H1 (cell line): Measurements from ENCODE around the gene FRMD5. TPM values are rescaled to one million over a fixed set of nuclear protein-coding genes. Genes with fewer than 3 reads are reported as not detected.

ENCODE experiments used
- CTCF ChIA-PET: fragments of 300-600 bp; sonication (Branson Sonifier 250); formaldehyde crosslinking; loops from one replicate; lab custom pipeline; 2021; ENCODE audit not compliant: partially characterized antibody; lab: Charles Lee
- POLR2A ChIA-PET: fragments of 300-600 bp; sonication (Branson Sonifier 250); formaldehyde crosslinking; loops from one replicate; lab custom pipeline; 2021; ENCODE audit warnings: inconsistent platforms; ENCODE audit not compliant: partially characterized antibody; lab: Charles Lee
- DNase-seq, 2 experiments: peaks; one replicate each; pipeline versions ENCODE4 v3.0.0 to v3.0.0-alpha.2; 2010 to 2022; ENCODE audit warnings: low spot score in 2 of 2, low read depth in 1 of 2, mixed read lengths in 1 of 2
- FAIRE-seq: peaks from 2 replicates; lab custom pipeline; 2011; peaks lifted over from hg19 to GRCh38; lab: Jason Lieb, UNC
- H2AFZ ChIP-seq: 2 replicates; pipeline ENCODE4 v1.8.1; 2012; ENCODE audit warnings: low read length, inconsistent platforms
- H2AK5ac ChIP-seq: 2 replicates; pipeline ENCODE4 v1.6.1; 2013; ENCODE audit warnings: low read depth, low read length
- H2BK120ac ChIP-seq: replicated peaks from 2 replicates; pipeline ENCODE3; 2013; ENCODE audit warnings: low read depth, low read length, inconsistent platforms
- H2BK12ac ChIP-seq: 2 replicates; pipeline ENCODE4 v1.6.1; 2013; ENCODE audit warnings: low read depth, low read length
- H2BK15ac ChIP-seq: 2 replicates; pipeline ENCODE4 v1.6.1; 2013; ENCODE audit warnings: low read length
- H2BK20ac ChIP-seq: 2 replicates; pipeline ENCODE4 v1.6.1; 2013; ENCODE audit warnings: low read length
- H2BK5ac ChIP-seq: 2 replicates; pipeline ENCODE4 v1.6.1; 2013; ENCODE audit warnings: low read depth, low read length
- H3K14ac ChIP-seq: 2 replicates; pipeline ENCODE4 v1.6.1; 2013; ENCODE audit warnings: inconsistent platforms; ENCODE audit not compliant: insufficient read length
- H3K18ac ChIP-seq: 2 replicates; pipeline ENCODE4 v1.6.1; 2013; ENCODE audit warnings: low read length; ENCODE audit errors: extremely low read depth
- H3K23ac ChIP-seq: 2 replicates; pipeline ENCODE4 v1.6.1; 2013; ENCODE audit warnings: inconsistent platforms; ENCODE audit not compliant: insufficient read length
- H3K23me2 ChIP-seq: 2 replicates; pipeline ENCODE4 v1.6.1; 2013; ENCODE audit warnings: low read depth, low read length
- H3K27ac ChIP-seq: 2 replicates; pipeline ENCODE4 v1.6.1; 2011; ENCODE audit warnings: low read depth, low read length, inconsistent platforms
- H3K27me3 ChIP-seq, 4 experiments: replicated peaks in 1 of 4; 1 replicate in 1 of 4; 2 replicates in 3 of 4; pipeline versions ENCODE4 v1.6.1 to v1.8.1; 2011 to 2013; ENCODE audit warnings: low read length in 3 of 4, mild to moderate bottlenecking in 3 of 4, inconsistent platforms in 2 of 4, mixed read lengths in 2 of 4, moderate library complexity in 1 of 4; ENCODE audit not compliant: control insufficient read depth in 3 of 4, insufficient read depth in 3 of 4; ENCODE audit errors: extremely low read depth in 1 of 4
- H3K36me3 ChIP-seq, 4 experiments: 2 replicates each; pipeline versions ENCODE4 v1.6.1 to v1.8.1; 2011 to 2013; ENCODE audit warnings: mild to moderate bottlenecking in 4 of 4, low read length in 3 of 4, moderate library complexity in 2 of 4, control low read depth in 1 of 4, inconsistent platforms in 1 of 4; ENCODE audit not compliant: insufficient read depth in 4 of 4, control insufficient read depth in 2 of 4
- H3K4ac ChIP-seq: replicated peaks from 2 replicates; pipeline ENCODE3; 2013; ENCODE audit warnings: low read length, low read depth, mixed read lengths, inconsistent platforms; ENCODE audit not compliant: insufficient read length
- H3K4me1 ChIP-seq, 4 experiments: replicated peaks in 1 of 4; 1 replicate in 1 of 4; 2 replicates in 3 of 4; pipeline versions ENCODE4 v1.6.1 to v1.8.1; 2011 to 2013; ENCODE audit warnings: low read length in 3 of 4, inconsistent platforms in 2 of 4, mixed read lengths in 1 of 4; ENCODE audit not compliant: insufficient read depth in 4 of 4, control insufficient read depth in 3 of 4
- H3K4me2 ChIP-seq, 2 experiments: 2 replicates each; pipeline versions ENCODE4 v1.6.1 to v1.8.1; 2011 to 2013; ENCODE audit warnings: low read depth in 2 of 2, low read length in 2 of 2, control low read depth in 1 of 2, inconsistent platforms in 1 of 2, mild to moderate bottlenecking in 1 of 2; ENCODE audit not compliant: insufficient read depth in 1 of 2
- H3K4me3 ChIP-seq, 4 experiments: fragments of 200-600, 300-600 bp in 1 of 4; sonication (generic), shearing (Covaris generic), sonication (Bioruptor Twin) in 1 of 4; 2 replicates each; pipeline versions ENCODE4 v1.5.1 to v1.8.1; 2011 to 2016; ENCODE audit warnings: low read length in 4 of 4, low read depth in 3 of 4, control low read depth in 2 of 4, inconsistent platforms in 2 of 4, mild to moderate bottlenecking in 2 of 4, mixed read lengths in 1 of 4, moderate library complexity in 1 of 4; ENCODE audit not compliant: insufficient read depth in 2 of 4; ENCODE audit errors: extremely low read depth in 1 of 4
- H3K56ac ChIP-seq: replicated peaks from 2 replicates; pipeline ENCODE3; 2013; ENCODE audit warnings: low read depth, mild to moderate bottlenecking, mixed read lengths, low read length, inconsistent platforms; ENCODE audit not compliant: insufficient read length
- H3K79me1 ChIP-seq: 2 replicates; pipeline ENCODE4 v1.6.1; 2013; ENCODE audit warnings: low read depth, low read length, control low read depth
- H3K79me2 ChIP-seq, 2 experiments: 2 replicates each; pipeline versions ENCODE4 v1.6.1 to v1.8.1; 2012 to 2013; ENCODE audit warnings: low read length in 2 of 2, mild to moderate bottlenecking in 2 of 2, inconsistent platforms in 1 of 2; ENCODE audit not compliant: insufficient read depth in 2 of 2, control insufficient read depth in 1 of 2
- H3K9ac ChIP-seq, 4 experiments: replicated peaks in 1 of 4; 1 replicate in 1 of 4; 2 replicates in 3 of 4; pipeline versions ENCODE4 v1.6.1 to v1.8.1; 2011 to 2013; ENCODE audit warnings: low read depth in 3 of 4, low read length in 3 of 4, control low read depth in 2 of 4, mild to moderate bottlenecking in 2 of 4, moderate library complexity in 2 of 4, inconsistent platforms in 1 of 4; ENCODE audit errors: extremely low read depth in 1 of 4
- H3K9me3 ChIP-seq, 2 experiments: 2 replicates each; pipeline versions ENCODE4 v1.6.1 to v1.8.1; 2012 to 2013; ENCODE audit warnings: mild to moderate bottlenecking in 2 of 2, moderate library complexity in 2 of 2, control low read depth in 1 of 2, inconsistent platforms in 1 of 2, low read depth in 1 of 2, low read length in 1 of 2, mixed read lengths in 1 of 2; ENCODE audit not compliant: insufficient read depth in 2 of 2
- H4K20me1 ChIP-seq, 2 experiments: replicated peaks in 1 of 2; 2 replicates each; pipeline versions ENCODE3 to v1.8.1; 2011 to 2013; ENCODE audit warnings: inconsistent platforms in 2 of 2, low read length in 2 of 2, mild to moderate bottlenecking in 1 of 2; ENCODE audit not compliant: insufficient read depth in 2 of 2, control insufficient read depth in 1 of 2
- H4K5ac ChIP-seq: 2 replicates; pipeline ENCODE4 v1.6.1; 2013; ENCODE audit warnings: low read length, low read depth, mixed read lengths, inconsistent platforms; ENCODE audit not compliant: insufficient read length
- H4K8ac ChIP-seq: 2 replicates; pipeline ENCODE4 v1.8.0; 2013; ENCODE audit warnings: mild to moderate bottlenecking, moderate library complexity, low read length, inconsistent platforms; ENCODE audit not compliant: insufficient read depth; ENCODE audit errors: extremely low read depth
- H4K91ac ChIP-seq: replicated peaks from 2 replicates; pipeline ENCODE3; 2013; ENCODE audit warnings: low read length, mixed read lengths, inconsistent platforms; ENCODE audit not compliant: insufficient read length
- BCL11A ChIP-seq, 2 experiments: IDR thresholded peaks; one replicate each; pipeline ENCODE4 v1.6.1; 2011; ENCODE audit warnings: low read depth in 2 of 2, low read length in 2 of 2, mild to moderate bottlenecking in 2 of 2
- CHD1 ChIP-seq: IDR thresholded peaks from 2 replicates; pipeline ENCODE4 v1.6.1; 2012; ENCODE audit warnings: low read depth, low read length, improper control_type of control experiment
- NRF1 ChIP-seq: IDR thresholded peaks from 2 replicates; pipeline ENCODE4 v1.6.1; 2011; ENCODE audit warnings: mild to moderate bottlenecking, low read depth, low read length, improper control_type of control experiment
- RBBP5 ChIP-seq: IDR thresholded peaks from 2 replicates; pipeline ENCODE4 v1.7.1; 2012; ENCODE audit warnings: low read depth, mild to moderate bottlenecking, inconsistent platforms, low read length, moderate library complexity, borderline replicate concordance
- RNF2 ChIP-seq: fragments of 200-900, 300-1000 bp; sonication (generic); IDR thresholded peaks from 2 replicates; pipeline ENCODE4 v1.7.1; 2016; ENCODE audit warnings: borderline replicate concordance, low read depth, mild to moderate bottlenecking, antibody characterized with exemption, low read length; ENCODE audit not compliant: poor library complexity, severe bottlenecking; ENCODE audit errors: missing control alignments
- TCF12 ChIP-seq: IDR thresholded peaks from 2 replicates; pipeline ENCODE4 v1.6.1; 2011; ENCODE audit warnings: low read depth, mild to moderate bottlenecking, low read length
- TEAD4 ChIP-seq: IDR thresholded peaks from 2 replicates; pipeline ENCODE4 v1.6.1; 2012; ENCODE audit warnings: low read depth, low read length, inconsistent platforms, mixed read lengths
- WGBS, 2 experiments: shearing (Covaris generic) in 1 of 2; methylation state at CpG; one replicate each; pipeline versions ENCODE4 v1.1.6 to v1.1.7; 2013 to 2015; ENCODE audit warnings: low lambda C conversion rate in 2 of 2, mixed read lengths in 2 of 2, inconsistent platforms in 1 of 2, low coverage in 1 of 2, missing lambda C conversion rate in 1 of 2; ENCODE audit not compliant: insufficient replicate concordance in 2 of 2, insufficient coverage in 1 of 2, insufficient read length in 1 of 2; ENCODE audit errors: extremely low coverage in 1 of 2, missing lambda C conversion rate in 1 of 2; 5-methylcytosine and 5-hydroxymethylcytosine counted together
- polyA plus RNA-seq, 7 experiments: library from polyadenylated mRNA; depleted of rRNA in 3 of 7; stranded (reverse) in 5 of 7; unstranded in 2 of 7; fragments of >200 nt in 5 of 7; fragments of 200-250 nt in 2 of 7; gene quantifications; 1 replicate in 5 of 7; 2 replicates in 1 of 7; 4 replicates in 1 of 7; pipeline versions ENCODE4 v1.2.1 to v1.2.3, GENCODE V29; 2011 to 2013; ENCODE audit warnings: missing spikeins in 2 of 7, mixed read lengths in 2 of 7
- total RNA-seq: library from RNA; stranded (reverse); fragmentation: NEBNext Ultra II Directional; extraction: Animal tissue kit (Norgen Biotek cat#: 25700); gene quantifications from 2 replicates; pipeline ENCODE4 v1.2.1, GENCODE V29; 2021

FRMD5 gene
- total and polyA plus RNA-seq, 2 of the 8 experiments (the other 6 are each of a cell fraction or from before 2014, with no cell fraction given) = 10.1 to 12.6 TPM

DNA sequence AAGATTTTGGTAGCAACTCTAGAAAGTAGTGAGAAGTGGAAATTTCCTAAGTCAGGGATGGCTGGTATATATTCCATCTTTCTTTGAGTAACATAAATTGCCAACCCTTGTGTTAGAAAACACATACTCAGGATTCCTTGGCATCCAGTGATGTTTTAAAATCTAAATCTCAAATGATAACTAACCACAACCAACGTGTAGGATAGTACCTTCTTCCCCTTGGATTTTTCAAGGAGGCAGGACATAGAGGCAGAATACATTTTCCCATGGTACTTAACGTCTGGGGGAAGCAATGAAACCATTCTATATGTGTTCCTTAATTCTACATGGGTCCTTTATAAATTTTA lies 274.8 kb downstream of the FRMD5 start:
- no peaks in the 10 kb centered on the region for H3K36me3 ChIP-seq
- H2BK12ac ChIP-seq = no peak overlapping the region
- no peak overlapping the region for H4K91ac ChIP-seq
- H2AK5ac ChIP-seq = no peak overlapping the region
- H3K23me2 ChIP-seq = no peaks in the 10 kb centered on the region; the same call in 1 of the 2 replicates
- H3K18ac ChIP-seq = no peak overlapping the region
- no peak overlapping the region for H3K4ac ChIP-seq
- no peak overlapping the region for H3K9ac ChIP-seq
- H2AFZ ChIP-seq = no peak overlapping the region
- H3K4me2 ChIP-seq = no peak overlapping the region
- H3K4me1 ChIP-seq = peaks cover 5 to 11% (median 7%) of the 10 kb centered on the region in 4 experiments
- no peak overlapping the region for H3K4me3 ChIP-seq
- POLR2A ChIA-PET = interaction anchor here (0.6 kb wide), 1 partner anchor 10 kb away, joined by 3 read pairs; no protein-coding TSS in a partner anchor
- no peak overlapping the region for H3K56ac ChIP-seq
- DNase-seq (no peak), FAIRE-seq (no peak)
- no peak overlapping the region for H2BK5ac ChIP-seq
- WGBS, 2 experiments = 72% methylated on average over 2 of the region's 2 CpGs; no CpG with 5 or more reads in 1 of the 2 experiments
- H3K79me1 ChIP-seq = no peaks in the 10 kb centered on the region
- no peak overlapping the region for H2BK15ac ChIP-seq
- H3K9me3 ChIP-seq = no peaks in the 10 kb centered on the region
- H4K20me1 ChIP-seq = no peaks in the 10 kb centered on the region
- no peak overlapping the region for H3K27ac ChIP-seq
- H3K27me3 ChIP-seq = no peaks in the 10 kb centered on the region
- no peak overlapping the region for H3K14ac ChIP-seq
- CTCF ChIA-PET = interaction anchor here (0.8 to 11.2 kb wide), 7 partner anchors 9 to 147 kb away, joined by 3 to 84 read pairs (median 4); no protein-coding TSS in a partner anchor
- no peaks in the 10 kb centered on the region for H3K79me2 ChIP-seq
- H3K23ac ChIP-seq = no peak overlapping the region
- no peak overlapping the region for H2BK120ac ChIP-seq
- H4K5ac ChIP-seq = no peak overlapping the region
- no peak overlapping the region for H4K8ac ChIP-seq
- no peak for TF ChIP-seq CHD1
- no peak for TF ChIP-seq TEAD4
- TF ChIP-seq RBBP5 = no peak
- no peak for TF ChIP-seq NRF1
- no peak for TF ChIP-seq TCF12
- TF ChIP-seq RNF2 = no peak
- TF ChIP-seq BCL11A (IDR thresholded peaks at IDR 0.05; ENCODE audit: low read depth in 2 of 2, low read length in 2 of 2) = no peak
- H2BK20ac ChIP-seq = no peak overlapping the region
